Endothelial cell (in vitro differentiated cells): ENCODE measurements around the gene MED23. TPM values are rescaled to one million over a fixed set of nuclear protein-coding genes. Genes with fewer than 3 reads are reported as not detected.

Experiments
- DNase-seq: peaks from one replicate; pipeline ENCODE4 v3.0.0; 2021; ENCODE audit warnings: low spot score
- H3K27ac Mint-ChIP-seq: one replicate; pipeline ENCODE4 v1.8.0; 2021; ENCODE audit warnings: mixed read lengths, inconsistent platforms; ENCODE audit not compliant: unreplicated experiment
- H3K27me3 Mint-ChIP-seq: one replicate; pipeline ENCODE4 v1.8.0; 2021; ENCODE audit warnings: mild to moderate bottlenecking, moderate library complexity, mixed read lengths, inconsistent platforms; ENCODE audit not compliant: unreplicated experiment
- H3K36me3 Mint-ChIP-seq: one replicate; pipeline ENCODE4 v1.8.0; 2021; ENCODE audit warnings: mild to moderate bottlenecking, low read depth, mixed read lengths, inconsistent platforms; ENCODE audit not compliant: unreplicated experiment
- H3K4me1 Mint-ChIP-seq: one replicate; pipeline ENCODE4 v1.8.0; 2021; ENCODE audit warnings: mild to moderate bottlenecking, mixed read lengths, inconsistent platforms; ENCODE audit not compliant: unreplicated experiment
- H3K4me3 Mint-ChIP-seq: one replicate; pipeline ENCODE4 v1.8.0; 2021; ENCODE audit warnings: mild to moderate bottlenecking, mixed read lengths, inconsistent platforms; ENCODE audit not compliant: unreplicated experiment
- H3K9me3 Mint-ChIP-seq: one replicate; pipeline ENCODE4 v1.8.0; 2021; ENCODE audit warnings: mixed read lengths, inconsistent platforms; ENCODE audit not compliant: unreplicated experiment
- total RNA-seq: library from RNA; stranded (reverse); fragmentation: NEBNext Ultra II Directional; extraction: Animal tissue kit (Norgen Biotek cat#: 25700); gene quantifications from one replicate; pipeline ENCODE4 v1.2.1, GENCODE V29; 2021; ENCODE audit not compliant: unreplicated experiment
- TF ChIP-seq, protein P1 (sequence below): fragments of 200-600 bp; sonication (generic); IDR thresholded peaks from one replicate; pipeline ENCODE4 v1.5.0; 2021; ENCODE audit warnings: antibody characterized with exemption; ENCODE audit not compliant: unreplicated experiment

MED23 gene
- total RNA-seq, 1 donor from 2014 or later: 32.1 TPM

DNA sequence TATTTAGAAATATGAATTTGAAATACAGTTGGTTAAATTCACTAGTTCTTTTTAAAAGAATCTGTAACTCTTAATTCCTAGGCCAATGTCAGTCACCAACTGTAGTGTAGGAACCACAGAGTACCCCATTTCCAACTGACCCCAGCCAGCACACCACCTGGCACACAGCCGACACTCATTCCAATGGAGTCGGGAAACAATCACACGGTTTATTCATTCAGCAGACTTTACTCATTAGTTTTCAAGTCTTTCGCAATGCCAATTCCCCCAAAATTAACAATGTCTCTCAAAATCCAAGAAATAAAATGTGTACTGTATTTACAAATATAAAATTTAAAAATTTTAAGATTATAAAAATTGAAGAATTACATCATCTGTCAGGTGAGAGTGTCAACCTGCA lies 41.5 kb downstream of the MED23 start:
- Mint-ChIP-seq H3K4me3 (no peak overlapping the region), H3K27me3 (no peaks in the 10 kb centered on the region), H3K9me3 (no peaks in the 10 kb centered on the region), H3K36me3 (peaks cover 13% of the 10 kb centered on the region), H3K27ac (no peak overlapping the region), H3K4me1 (no peaks in the 10 kb centered on the region)
- DNase-seq: no peak
- TF ChIP-seq, protein P1, sequence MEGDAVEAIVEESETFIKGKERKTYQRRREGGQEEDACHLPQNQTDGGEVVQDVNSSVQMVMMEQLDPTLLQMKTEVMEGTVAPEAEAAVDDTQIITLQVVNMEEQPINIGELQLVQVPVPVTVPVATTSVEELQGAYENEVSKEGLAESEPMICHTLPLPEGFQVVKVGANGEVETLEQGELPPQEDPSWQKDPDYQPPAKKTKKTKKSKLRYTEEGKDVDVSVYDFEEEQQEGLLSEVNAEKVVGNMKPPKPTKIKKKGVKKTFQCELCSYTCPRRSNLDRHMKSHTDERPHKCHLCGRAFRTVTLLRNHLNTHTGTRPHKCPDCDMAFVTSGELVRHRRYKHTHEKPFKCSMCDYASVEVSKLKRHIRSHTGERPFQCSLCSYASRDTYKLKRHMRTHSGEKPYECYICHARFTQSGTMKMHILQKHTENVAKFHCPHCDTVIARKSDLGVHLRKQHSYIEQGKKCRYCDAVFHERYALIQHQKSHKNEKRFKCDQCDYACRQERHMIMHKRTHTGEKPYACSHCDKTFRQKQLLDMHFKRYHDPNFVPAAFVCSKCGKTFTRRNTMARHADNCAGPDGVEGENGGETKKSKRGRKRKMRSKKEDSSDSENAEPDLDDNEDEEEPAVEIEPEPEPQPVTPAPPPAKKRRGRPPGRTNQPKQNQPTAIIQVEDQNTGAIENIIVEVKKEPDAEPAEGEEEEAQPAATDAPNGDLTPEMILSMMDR: no peak

DNA sequence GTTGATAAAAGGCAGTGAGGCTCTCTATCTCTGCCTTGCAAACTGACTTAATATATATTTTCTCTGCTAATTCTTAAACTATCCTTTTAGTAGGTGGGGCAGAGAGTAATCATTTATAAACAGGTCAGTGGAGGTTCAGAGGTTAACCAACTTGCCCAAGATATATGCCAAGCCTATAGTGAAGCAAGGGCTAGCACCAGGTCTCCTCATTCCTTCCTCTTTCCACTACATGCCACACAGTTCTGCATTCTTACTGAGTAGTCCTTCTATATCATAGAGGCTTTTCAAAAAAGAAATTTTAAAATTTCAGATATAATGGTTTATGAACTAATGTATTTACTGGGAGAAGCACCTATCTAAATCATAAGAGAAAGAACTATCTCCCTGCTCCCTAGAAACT lies 46.5 kb downstream of the MED23 start:
- Mint-ChIP-seq H3K4me1 (no peaks in the 10 kb centered on the region), H3K4me3 (no peak overlapping the region), H3K27me3 (peaks cover 1% of the 10 kb centered on the region), H3K27ac (no peak overlapping the region), H3K36me3 (peaks cover 7% of the 10 kb centered on the region), H3K9me3 (no peaks in the 10 kb centered on the region)
- no peak for DNase-seq
- TF ChIP-seq, protein P1: no peak

DNA sequence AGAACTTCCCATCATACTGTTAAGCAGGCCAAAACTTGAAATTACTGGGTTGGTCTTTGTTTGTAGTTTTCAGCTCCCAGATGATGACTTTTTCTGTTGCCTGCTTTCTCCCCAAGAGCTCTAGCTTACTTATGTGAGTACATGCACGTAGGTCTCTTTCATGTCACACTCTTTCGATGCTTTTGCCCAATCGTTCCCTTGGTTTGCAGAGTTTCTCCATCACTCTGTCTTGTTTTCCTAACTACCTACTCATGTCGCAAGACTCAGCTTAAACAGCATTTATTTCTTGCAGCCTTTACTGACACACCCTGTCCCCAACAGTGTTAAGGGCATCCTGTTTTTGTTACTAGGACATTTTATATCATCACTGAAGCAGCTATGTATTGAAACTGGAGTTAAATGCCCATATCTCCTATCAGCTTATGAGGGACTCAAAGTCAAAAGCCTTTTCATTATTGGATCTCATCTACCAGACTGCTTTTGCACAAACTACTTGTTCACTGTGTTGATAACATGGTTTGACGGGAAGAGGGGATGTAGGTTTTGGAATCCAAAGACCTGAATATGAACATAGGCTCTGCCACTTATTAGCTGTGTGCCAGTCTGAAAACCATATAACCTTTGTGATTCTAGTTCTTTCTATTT lies 52.1 kb downstream of the MED23 start:
- TF ChIP-seq, protein P1: no peak
- H3K4me1 Mint-ChIP-seq: no peaks in the 10 kb centered on the region
- H3K27me3 Mint-ChIP-seq: peaks cover 1% of the 10 kb centered on the region
- H3K9me3 Mint-ChIP-seq: no peaks in the 10 kb centered on the region
- H3K4me3 Mint-ChIP-seq: no peak overlapping the region
- DNase-seq: no peak
- H3K27ac Mint-ChIP-seq: no peak overlapping the region
- no peaks in the 10 kb centered on the region for H3K36me3 Mint-ChIP-seq

DNA sequence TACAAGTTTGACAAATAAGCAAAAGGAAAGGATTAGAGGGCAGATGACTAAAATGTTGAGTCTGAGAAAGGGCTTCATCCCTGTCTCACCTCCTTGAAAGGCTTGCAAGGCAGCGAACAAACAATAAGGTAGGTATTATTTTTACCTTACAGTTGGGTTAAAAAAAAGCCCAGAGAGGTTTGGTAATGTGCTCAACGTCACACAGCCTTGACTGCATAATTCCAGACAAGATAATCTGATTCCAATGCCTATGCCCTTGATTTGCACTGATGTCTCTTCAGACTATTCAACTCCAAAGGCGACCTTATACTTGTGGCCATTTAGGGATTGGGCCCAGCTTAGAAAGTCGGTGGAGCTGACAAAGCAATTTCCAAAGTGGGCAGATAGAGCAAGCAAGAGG lies 53.4 kb downstream of the MED23 start:
- no peak for DNase-seq
- no peak overlapping the region for H3K27ac Mint-ChIP-seq
- no peaks in the 10 kb centered on the region for H3K4me1 Mint-ChIP-seq

DNA sequence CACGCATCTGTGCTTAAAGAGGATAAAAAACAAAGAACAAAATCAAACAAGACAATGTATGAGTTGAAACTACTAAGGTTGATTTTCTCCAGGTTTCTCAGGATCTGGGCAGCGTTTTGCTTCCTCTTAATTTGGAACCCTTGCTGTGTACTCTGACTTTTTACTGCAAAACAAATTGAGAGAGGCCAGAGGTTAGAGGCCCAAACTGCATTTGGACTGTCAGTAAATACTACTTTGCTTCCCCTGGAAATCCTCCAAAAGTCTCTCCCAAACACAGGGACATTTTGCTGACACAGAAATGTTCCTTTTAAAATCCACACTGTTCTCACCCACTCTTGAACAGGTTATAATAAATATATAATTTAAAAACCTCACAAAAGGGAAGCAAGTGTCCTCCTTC lies 53.9 kb downstream of the MED23 start:
- Mint-ChIP-seq H3K27me3 (peaks cover 1% of the 10 kb centered on the region), H3K9me3 (no peaks in the 10 kb centered on the region), H3K27ac (no peak overlapping the region)

More for the DNA sequence above, 53.4 kb downstream of the MED23 start:
- Mint-ChIP-seq H3K36me3 (no peaks in the 10 kb centered on the region), H3K27me3 (peaks cover 1% of the 10 kb centered on the region), H3K4me3 (no peak overlapping the region), H3K9me3 (no peaks in the 10 kb centered on the region)
- TF ChIP-seq, protein P1: no peak

More for the DNA sequence above, 53.9 kb downstream of the MED23 start:
- Mint-ChIP-seq H3K4me1 (no peaks in the 10 kb centered on the region), H3K4me3 (no peak overlapping the region), H3K36me3 (no peaks in the 10 kb centered on the region)
- TF ChIP-seq, protein P1: no peak
- DNase-seq: no peak
